GM12878 (cell line): ENCODE results near the gene AQP3. TPM values are rescaled to one million over a fixed set of nuclear protein-coding genes. Genes with fewer than 3 reads are reported as not detected.

Experiments
- ATAC-seq: fragments of 200-7000 bp; cut with Tn5 transposase; 3 replicates; pipeline ENCODE4 v1.9.1; 2020; ENCODE audit warnings: mild to moderate bottlenecking, moderate library complexity
- BruUV-seq: library from RNA; stranded (reverse); fragments of 400-500 nt; replicated peaks from 2 replicates; lab custom pipeline; 2021; lab: Mats Ljungman, UMichigan
- CTCF ChIA-PET: fragments of 300-600 bp; sonication (Branson Sonifier 250); formaldehyde crosslinking; extraction: SDS; loops from one replicate; lab custom pipeline; 2021; ENCODE audit warnings: inconsistent platforms; lab: Yijun Ruan, JAX
- POLR2A ChIA-PET: fragments of 350-600 bp; formaldehyde crosslinking; extraction: SDS; loops from one replicate; lab custom pipeline; 2021; ENCODE audit warnings: inconsistent platforms; lab: Charles Lee
- RAD21 ChIA-PET: fragments of 300-600 bp; sonication (Branson Sonifier 250); formaldehyde crosslinking; loops from one replicate; lab custom pipeline; 2023; ENCODE audit warnings: antibody characterized with exemption; ENCODE audit not compliant: unreplicated experiment; lab: Charles Lee
- SMC1A ChIA-PET: fragments of 300-600 bp; sonication (Branson Sonifier 250); formaldehyde crosslinking; loops from one replicate; lab custom pipeline; 2023; ENCODE audit not compliant: unreplicated experiment, uncharacterized antibody; lab: Charles Lee
- DNase-seq: peaks from one replicate; pipeline ENCODE4 v3.0.0-alpha.2; 2011; ENCODE audit warnings: low read depth, low spot score
- FAIRE-seq: peaks from 3 replicates; lab custom pipeline; 2011; peaks lifted over from hg19 to GRCh38; lab: Jason Lieb, UNC
- H2AFZ ChIP-seq: 2 replicates; pipeline ENCODE4 v1.6.0; 2011; ENCODE audit warnings: low read depth, low read length, control low read depth; ENCODE audit not compliant: control insufficient read depth
- H3K27ac ChIP-seq: 2 replicates; pipeline ENCODE4 v1.5.1; 2011; ENCODE audit warnings: control low read depth; ENCODE audit not compliant: control insufficient read depth, insufficient read depth
- H3K27me3 ChIP-seq, 2 experiments: replicated peaks in 1 of 2; 2 replicates each; pipeline versions ENCODE4 v1.6.0 to v1.6.1; 2011; ENCODE audit warnings: low read length in 1 of 2; ENCODE audit not compliant: control insufficient read depth in 2 of 2, insufficient read depth in 2 of 2
- H3K36me3 ChIP-seq, 2 experiments: 2 replicates each; pipeline ENCODE4 v1.5.1; 2011; ENCODE audit warnings: low read length in 1 of 2; ENCODE audit not compliant: control insufficient read depth in 2 of 2, insufficient read depth in 2 of 2
- H3K4me1 ChIP-seq: 2 replicates; pipeline ENCODE4 v1.6.1; 2011; ENCODE audit warnings: mild to moderate bottlenecking, low read length, moderate library complexity, mixed read lengths; ENCODE audit not compliant: control insufficient read depth, insufficient read depth
- H3K4me2 ChIP-seq: 2 replicates; pipeline ENCODE4 v1.6.0; 2011; ENCODE audit warnings: control low read depth; ENCODE audit not compliant: control insufficient read depth, insufficient read depth
- H3K4me3 ChIP-seq: fragments of 200-600 bp; sonication (generic); 2 replicates; pipeline ENCODE4 v1.5.1; 2016
- H3K79me2 ChIP-seq: 2 replicates; pipeline ENCODE4 v1.6.0; 2011; ENCODE audit warnings: low read length; ENCODE audit not compliant: control insufficient read depth, insufficient read depth
- H3K9ac ChIP-seq: 2 replicates; pipeline ENCODE4 v1.8.0; 2011; ENCODE audit warnings: low read length, control low read depth, mixed read lengths; ENCODE audit not compliant: control insufficient read depth, insufficient read depth
- H3K9me3 ChIP-seq: replicated peaks from 3 replicates; pipeline ENCODE4 v1.5.1; 2011; ENCODE audit warnings: mild to moderate bottlenecking, low read length; ENCODE audit not compliant: control insufficient read depth, insufficient read depth
- H4K20me1 ChIP-seq: 2 replicates; pipeline ENCODE4 v1.6.0; 2011; ENCODE audit not compliant: control insufficient read depth, insufficient read depth
- CBFB ChIP-seq: IDR thresholded peaks from 2 replicates; pipeline ENCODE4 v1.6.1; 2016; ENCODE audit warnings: antibody characterized with exemption, low read depth
- FOS ChIP-seq: IDR thresholded peaks from 3 replicates; pipeline ENCODE4 v1.6.1; 2011; ENCODE audit warnings: borderline replicate concordance; ENCODE audit not compliant: insufficient read length; ENCODE audit errors: extremely low read depth
- NFXL1 ChIP-seq: fragments of 450-650 bp; IDR thresholded peaks from 2 replicates; pipeline ENCODE4 v1.6.1; 2017; ENCODE audit warnings: antibody characterized with exemption, mild to moderate bottlenecking, borderline replicate concordance
- SUZ12 ChIP-seq: fragments of 200-600 bp; sonication (generic); IDR thresholded peaks from one replicate; pipeline ENCODE4 v1.6.1; 2018; ENCODE audit warnings: antibody characterized with exemption, mild to moderate bottlenecking; ENCODE audit not compliant: unreplicated experiment
- ZNF384 ChIP-seq: IDR thresholded peaks from 2 replicates; pipeline ENCODE4 v1.6.1; 2012; ENCODE audit warnings: low read depth, mild to moderate bottlenecking, low read length, improper control_type of control experiment, borderline replicate concordance
- WGBS: methylation state at CpG from one replicate; pipeline ENCODE4 v1.1.6; 2016; ENCODE audit warnings: low lambda C conversion rate; ENCODE audit not compliant: insufficient replicate concordance, insufficient coverage; ENCODE audit errors: missing lambda C conversion rate; 5-methylcytosine and 5-hydroxymethylcytosine counted together
- in situ Hi-C: fragments of 300-500 bp; cut with MboI; formaldehyde crosslinking; loops from 9 replicates; pipeline ENCODE4 v1.14.3; 2018; ENCODE audit warnings: mixed read lengths
- intact Hi-C: fragments of 100-400 bp; cut with micrococcal nuclease; formaldehyde crosslinking; loops from one replicate; pipeline ENCODE4 v1.14.2; 2022; ENCODE audit not compliant: unreplicated experiment
- polyA plus RNA-seq, 11 experiments: library from polyadenylated mRNA; depleted of rRNA in 4 of 11; unstranded in 6 of 11; stranded (reverse) in 5 of 11; fragments of >200 nt; fragmentation: Nextera tagmentation in 4 of 11; fragmentation: Illumina TruSeq in 1 of 11; extraction: Ambion mirVana in 4 of 11; extraction: Trizol in 1 of 11; gene quantifications; 1 replicate in 1 of 11; 2 replicates in 10 of 11; pipeline versions ENCODE4 v1.2.1 to v1.2.3, GENCODE V29; 2011 to 2016; ENCODE audit warnings: inconsistent platforms in 2 of 11, missing spikeins in 2 of 11, low read depth in 1 of 11
- total RNA-seq, 4 experiments: library from RNA; depleted of rRNA in 3 of 4; stranded (reverse); fragments of >200 nt in 3 of 4; fragmentation: Illumina TruSeq in 1 of 4; extraction: Trizol in 1 of 4; gene quantifications; 2 replicates each; pipeline versions ENCODE4 v1.2.1 to v1.2.3, GENCODE V29; 2013 to 2021
- TF ChIP-seq, protein P1 (sequence below): fragments of 450-650 bp; IDR thresholded peaks from 2 replicates; pipeline ENCODE4 v1.6.1; 2017; ENCODE audit warnings: borderline replicate concordance
- TF ChIP-seq, protein P2 (sequence below): fragments of 450-650 bp; IDR thresholded peaks from 2 replicates; pipeline ENCODE4 v1.6.1; 2017; ENCODE audit warnings: mild to moderate bottlenecking

Gene AQP3
- total and polyA plus RNA-seq, 10 of the 15 experiments (the other 5 are each of a cell fraction or from before 2014, with no cell fraction given), result 0.60 to 11.8 (median 4.5) TPM

DNA sequence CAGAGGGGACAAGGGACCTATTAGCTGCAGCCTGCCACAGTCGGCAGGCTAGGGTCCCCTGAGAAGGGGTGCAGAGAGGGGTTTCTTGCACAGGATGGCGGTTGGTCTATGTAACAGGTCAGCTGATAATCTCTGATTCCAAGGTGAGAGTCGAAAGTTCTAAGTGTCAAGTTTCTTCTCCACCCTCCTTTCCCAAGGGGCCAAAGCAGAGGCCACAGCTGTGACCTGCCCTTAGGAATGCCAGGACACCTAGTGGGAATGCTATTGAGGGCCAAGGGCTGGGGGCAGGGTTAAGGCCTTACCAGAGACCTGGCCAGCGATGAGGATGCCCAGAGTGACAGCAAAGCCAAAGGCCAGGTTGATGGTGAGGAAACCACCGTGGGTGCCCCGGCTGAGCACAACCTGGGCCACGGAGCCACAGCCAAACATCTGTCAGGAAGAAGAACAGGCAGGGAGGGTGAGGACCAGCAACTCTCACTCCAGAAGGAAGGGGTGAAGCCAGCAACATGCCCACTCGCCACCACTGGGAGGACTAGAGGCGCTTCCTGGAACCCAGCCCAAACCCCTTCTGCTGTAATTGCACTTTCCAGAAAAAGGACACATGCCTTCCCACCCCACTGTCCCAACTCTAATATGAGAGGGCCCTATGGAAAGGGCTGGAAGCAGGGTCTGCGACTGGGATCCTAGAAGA is 3.8 kb downstream of the AQP3 start:
- ChIA-PET SMC1A (interaction anchor here (1.2 kb wide), 1 partner anchor 39 kb away, joined by 3 read pairs; no protein-coding TSS in a partner anchor), POLR2A (interaction anchor here (0.7 kb wide), 1 partner anchor 135 kb away, joined by 3 read pairs; no protein-coding TSS in a partner anchor), CTCF (interaction anchor here (2.9 to 4.0 kb wide), 2 partner anchors 9 to 29 kb away, joined by 7 to 35 read pairs; no protein-coding TSS in a partner anchor), RAD21 (no interaction called here)
- TF ChIP-seq, protein P1, sequence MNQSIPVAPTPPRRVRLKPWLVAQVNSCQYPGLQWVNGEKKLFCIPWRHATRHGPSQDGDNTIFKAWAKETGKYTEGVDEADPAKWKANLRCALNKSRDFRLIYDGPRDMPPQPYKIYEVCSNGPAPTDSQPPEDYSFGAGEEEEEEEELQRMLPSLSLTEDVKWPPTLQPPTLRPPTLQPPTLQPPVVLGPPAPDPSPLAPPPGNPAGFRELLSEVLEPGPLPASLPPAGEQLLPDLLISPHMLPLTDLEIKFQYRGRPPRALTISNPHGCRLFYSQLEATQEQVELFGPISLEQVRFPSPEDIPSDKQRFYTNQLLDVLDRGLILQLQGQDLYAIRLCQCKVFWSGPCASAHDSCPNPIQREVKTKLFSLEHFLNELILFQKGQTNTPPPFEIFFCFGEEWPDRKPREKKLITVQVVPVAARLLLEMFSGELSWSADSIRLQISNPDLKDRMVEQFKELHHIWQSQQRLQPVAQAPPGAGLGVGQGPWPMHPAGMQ, result no peak
- no peak for TF ChIP-seq ZNF384
- TF ChIP-seq, protein P2, sequence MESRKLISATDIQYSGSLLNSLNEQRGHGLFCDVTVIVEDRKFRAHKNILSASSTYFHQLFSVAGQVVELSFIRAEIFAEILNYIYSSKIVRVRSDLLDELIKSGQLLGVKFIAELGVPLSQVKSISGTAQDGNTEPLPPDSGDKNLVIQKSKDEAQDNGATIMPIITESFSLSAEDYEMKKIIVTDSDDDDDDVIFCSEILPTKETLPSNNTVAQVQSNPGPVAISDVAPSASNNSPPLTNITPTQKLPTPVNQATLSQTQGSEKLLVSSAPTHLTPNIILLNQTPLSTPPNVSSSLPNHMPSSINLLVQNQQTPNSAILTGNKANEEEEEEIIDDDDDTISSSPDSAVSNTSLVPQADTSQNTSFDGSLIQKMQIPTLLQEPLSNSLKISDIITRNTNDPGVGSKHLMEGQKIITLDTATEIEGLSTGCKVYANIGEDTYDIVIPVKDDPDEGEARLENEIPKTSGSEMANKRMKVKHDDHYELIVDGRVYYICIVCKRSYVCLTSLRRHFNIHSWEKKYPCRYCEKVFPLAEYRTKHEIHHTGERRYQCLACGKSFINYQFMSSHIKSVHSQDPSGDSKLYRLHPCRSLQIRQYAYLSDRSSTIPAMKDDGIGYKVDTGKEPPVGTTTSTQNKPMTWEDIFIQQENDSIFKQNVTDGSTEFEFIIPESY, result 0 out of 2 replicates have a peak, but pooled peaks have one; percentile 42
- no peak for TF ChIP-seq CBFB
- TF ChIP-seq FOS, result no peak
- no peak for TF ChIP-seq SUZ12
- TF ChIP-seq NFXL1, result no peak
- no peaks in the 10 kb centered on the region for H3K36me3 ChIP-seq
- intact Hi-C loops, result no loop called here
- 66% methylated on average over 10 of the region's 10 CpGs for WGBS
- H4K20me1 ChIP-seq, result no peaks in the 10 kb centered on the region
- no peak overlapping the region for H3K27ac ChIP-seq
- no peak overlapping the region for H3K9ac ChIP-seq
- no peak overlapping the region for H2AFZ ChIP-seq
- H3K4me3 ChIP-seq, result no peak overlapping the region
- peaks cover 1 to 5% of the 10 kb centered on the region in 2 experiments; a peak in 2 of 4 replicates for H3K27me3 ChIP-seq
- no peaks in the 10 kb centered on the region for H3K79me2 ChIP-seq
- H3K9me3 ChIP-seq, result no peaks in the 10 kb centered on the region
- no TSS peak for BruUV-seq
- H3K4me1 ChIP-seq, result peaks cover 31% of the 10 kb centered on the region
- FAIRE-seq (no peak), ATAC-seq (no peak), DNase-seq (no peak)
- in situ Hi-C loops, result no loop called here
- no peak overlapping the region for H3K4me2 ChIP-seq
